ENCODE data around the gene WIPF3.

The WIPF3 gene

DNA sequence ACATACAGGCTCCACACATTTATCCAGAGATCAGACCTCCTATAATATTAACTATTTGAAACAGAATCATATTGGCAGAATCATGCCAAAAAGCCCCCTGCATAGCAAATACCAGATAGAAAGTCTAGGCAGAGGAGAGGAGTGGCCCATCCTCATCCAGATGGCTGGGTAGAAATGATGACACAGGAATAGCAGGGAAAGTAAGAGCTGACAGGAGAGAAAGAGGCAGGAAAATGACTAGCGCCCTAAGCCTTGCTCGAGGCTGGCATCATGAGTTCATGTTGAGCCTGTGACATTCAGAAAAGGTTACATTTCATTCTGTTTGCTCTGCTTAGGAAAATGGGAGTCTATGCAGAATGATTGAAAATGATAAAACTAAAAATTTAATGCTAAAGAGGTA, 27.6 kb downstream of the WIPF3 start:
- no peak for DNase-seq (ENCODE audit: low spot score)
- Histone ChIP-seq H3K4me3 (no peak overlapping the region), H3K27ac (no peak overlapping the region)
- TF ChIP-seq, protein P1, sequence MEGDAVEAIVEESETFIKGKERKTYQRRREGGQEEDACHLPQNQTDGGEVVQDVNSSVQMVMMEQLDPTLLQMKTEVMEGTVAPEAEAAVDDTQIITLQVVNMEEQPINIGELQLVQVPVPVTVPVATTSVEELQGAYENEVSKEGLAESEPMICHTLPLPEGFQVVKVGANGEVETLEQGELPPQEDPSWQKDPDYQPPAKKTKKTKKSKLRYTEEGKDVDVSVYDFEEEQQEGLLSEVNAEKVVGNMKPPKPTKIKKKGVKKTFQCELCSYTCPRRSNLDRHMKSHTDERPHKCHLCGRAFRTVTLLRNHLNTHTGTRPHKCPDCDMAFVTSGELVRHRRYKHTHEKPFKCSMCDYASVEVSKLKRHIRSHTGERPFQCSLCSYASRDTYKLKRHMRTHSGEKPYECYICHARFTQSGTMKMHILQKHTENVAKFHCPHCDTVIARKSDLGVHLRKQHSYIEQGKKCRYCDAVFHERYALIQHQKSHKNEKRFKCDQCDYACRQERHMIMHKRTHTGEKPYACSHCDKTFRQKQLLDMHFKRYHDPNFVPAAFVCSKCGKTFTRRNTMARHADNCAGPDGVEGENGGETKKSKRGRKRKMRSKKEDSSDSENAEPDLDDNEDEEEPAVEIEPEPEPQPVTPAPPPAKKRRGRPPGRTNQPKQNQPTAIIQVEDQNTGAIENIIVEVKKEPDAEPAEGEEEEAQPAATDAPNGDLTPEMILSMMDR (IDR thresholded peaks at IDR 0.05): no peak

DNA sequence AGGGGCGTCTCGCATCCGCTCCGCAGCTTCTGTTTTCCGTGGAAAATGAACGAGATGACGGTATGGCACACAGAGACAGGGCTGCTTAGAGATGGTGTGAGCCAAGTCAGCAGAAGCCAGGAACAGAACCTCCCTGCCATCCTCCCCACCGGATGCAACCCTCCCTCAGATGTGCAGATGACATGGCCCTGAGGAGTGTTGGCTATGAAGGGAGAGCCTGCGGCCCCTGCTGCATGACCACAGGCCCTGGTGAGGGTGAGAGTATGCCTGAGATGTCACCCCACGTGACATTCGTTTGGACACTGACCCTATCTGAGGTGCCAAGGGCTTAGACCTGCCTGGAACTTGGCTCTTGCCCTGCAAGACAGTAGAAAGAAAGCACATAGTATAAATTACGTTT, 29.4 kb downstream of the WIPF3 start:
- Histone ChIP-seq H3K4me3 (no peak overlapping the region), H3K27ac (no peak overlapping the region)
- TF ChIP-seq, protein P1 (IDR thresholded peaks at IDR 0.05): no peak
- DNase-seq (ENCODE audit: low spot score): no peak

DNA sequence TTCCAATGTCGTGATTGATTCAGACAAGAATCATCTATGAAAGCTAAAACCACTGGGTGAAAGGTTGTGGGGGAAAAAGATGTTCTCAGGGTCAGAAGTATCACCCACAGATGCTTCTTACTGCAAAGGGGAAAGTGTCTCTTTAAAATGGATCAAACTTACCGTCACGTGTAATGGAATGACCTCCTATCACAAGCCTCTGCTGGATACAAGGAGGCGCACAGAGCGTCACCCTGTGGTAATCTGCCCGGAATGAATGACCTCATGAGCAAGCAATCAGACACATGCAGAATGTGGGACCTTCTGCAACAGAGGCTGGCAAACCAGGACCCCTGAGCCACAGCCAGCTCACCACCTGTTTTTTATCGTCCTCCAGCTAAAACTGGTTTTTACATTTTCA, 33.0 kb downstream of the WIPF3 start:
- Histone ChIP-seq H3K4me3 (no peak overlapping the region), H3K27ac (no peak overlapping the region)
- DNase-seq (ENCODE audit: low spot score): no peak
- TF ChIP-seq, protein P1 (IDR thresholded peaks at IDR 0.05): no peak

DNA sequence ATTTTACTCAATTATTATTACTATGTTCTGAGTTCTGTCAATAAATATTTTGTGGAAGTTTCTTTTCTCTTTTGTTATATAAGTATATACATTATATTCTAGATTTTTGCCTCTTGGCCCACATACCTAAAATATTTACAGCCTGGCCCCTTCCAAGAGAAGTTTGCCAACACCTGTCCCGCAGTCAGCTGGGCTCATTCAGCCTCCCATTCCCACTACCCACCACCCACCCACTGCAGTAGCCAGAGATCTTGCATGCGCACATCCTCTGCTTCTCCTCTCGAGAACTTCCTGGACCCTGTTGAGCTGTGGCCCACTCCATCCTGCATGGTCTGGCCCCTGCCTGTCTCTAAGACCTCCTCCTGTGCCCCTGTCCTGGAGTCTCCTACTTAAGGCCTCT, 33.6 kb downstream of the WIPF3 start:
- Histone ChIP-seq H3K4me3 (no peak overlapping the region), H3K27ac (no peak overlapping the region)
- TF ChIP-seq, protein P1 (IDR thresholded peaks at IDR 0.05): no peak
- DNase-seq (ENCODE audit: low spot score): no peak

DNA sequence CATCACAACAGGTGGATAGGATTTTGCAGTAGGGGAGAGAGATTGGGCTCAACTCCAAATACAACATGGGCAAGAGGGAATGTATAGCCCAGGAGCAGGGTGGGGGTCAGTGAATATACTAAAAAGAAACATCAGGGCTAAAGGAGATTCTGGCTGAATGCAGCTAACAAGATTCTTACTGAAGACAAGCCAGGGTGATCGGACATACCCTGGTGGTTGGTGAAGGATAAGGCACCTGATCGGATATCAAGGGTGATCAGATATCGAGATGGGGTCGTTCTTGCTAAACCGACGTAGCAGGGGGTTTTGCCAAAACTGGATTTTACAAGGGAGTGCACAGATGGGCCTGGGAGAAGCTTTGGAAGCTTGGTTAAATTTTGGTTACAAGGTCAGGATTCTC, 34.4 kb downstream of the WIPF3 start:
- TF ChIP-seq, protein P1 (IDR thresholded peaks at IDR 0.05): no peak
- Histone ChIP-seq H3K4me3 (no peak overlapping the region), H3K27ac (no peak overlapping the region)
- DNase-seq (ENCODE audit: low spot score): no peak

DNA sequence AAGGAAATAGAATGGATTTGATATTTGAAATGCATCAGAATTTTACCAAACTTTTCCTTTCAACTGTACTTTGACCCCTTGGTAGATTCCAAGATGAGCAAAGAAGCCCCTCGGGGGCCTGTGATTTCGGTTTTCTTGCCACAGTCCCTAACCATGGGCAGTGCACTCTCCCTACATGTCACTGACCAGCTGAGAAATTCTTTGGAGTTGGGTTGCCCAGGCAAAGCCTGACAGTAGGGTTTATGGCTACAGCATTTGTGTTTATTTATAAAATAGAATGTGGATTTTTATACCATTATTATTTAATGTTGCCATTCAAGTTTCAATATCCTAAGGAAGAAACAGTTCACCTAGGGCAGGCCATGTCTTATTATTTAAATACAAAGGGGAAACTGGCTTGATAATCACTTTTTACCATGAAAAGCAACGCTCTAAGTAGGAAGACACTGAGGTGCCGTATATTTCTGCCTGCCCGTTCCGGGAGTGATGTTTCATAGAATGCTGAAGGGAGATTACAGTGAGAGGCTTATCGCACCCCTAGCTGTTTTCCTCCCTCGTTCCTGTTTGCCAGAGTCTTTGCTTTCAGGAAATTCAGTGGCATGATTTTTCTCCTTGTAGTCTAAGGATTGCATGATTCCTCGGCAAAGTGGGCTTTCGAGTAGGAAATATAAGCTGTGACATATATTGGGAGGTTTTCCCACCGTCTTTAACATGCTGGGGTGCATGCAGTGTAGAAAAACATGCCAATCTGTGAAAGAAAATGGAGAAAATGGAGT, 35.8 kb downstream of the WIPF3 start:
- DNase-seq (ENCODE audit: low spot score): no peak
- H3K27ac ChIP-seq: no peak overlapping the region
- TF ChIP-seq, protein P1 (IDR thresholded peaks at IDR 0.05): no peak
- no peak overlapping the region for H3K4me3 ChIP-seq

DNA sequence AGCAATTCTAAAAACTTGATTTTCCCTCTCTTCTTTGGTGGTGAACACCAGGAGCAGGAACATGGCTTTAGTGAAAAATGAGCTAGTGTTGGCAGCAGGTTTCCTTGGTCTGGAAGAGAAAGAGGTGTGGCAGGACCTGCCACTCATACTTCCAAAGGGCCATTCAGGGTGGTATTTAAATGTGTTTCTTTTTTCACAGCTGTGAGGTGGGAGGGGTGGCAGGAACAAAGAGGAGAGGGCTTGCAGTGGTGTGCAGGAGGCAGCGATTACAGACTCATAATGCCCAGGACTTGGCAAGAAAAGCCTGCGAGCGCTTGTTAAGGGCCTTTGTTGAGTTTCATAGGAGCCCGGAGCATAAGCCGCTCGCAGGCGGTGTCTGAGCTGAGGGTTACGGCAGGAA, 36.8 kb downstream of the WIPF3 start:
- TF ChIP-seq, protein P1 (IDR thresholded peaks at IDR 0.05): no peak
- DNase-seq (ENCODE audit: low spot score): no peak
- H3K4me3 ChIP-seq: no peak overlapping the region
- no peak overlapping the region for H3K27ac ChIP-seq
